ENCODE data around the gene LMNTD2. TPM values are rescaled to one million over a fixed set of nuclear protein-coding genes. Genes with fewer than 3 reads are reported as not detected.
"Not testable (repeated sequence)": the region's sequence is repeated elsewhere in the genome, so short reads cannot be mapped to it uniquely, and the experiment has no call there.

The LMNTD2 gene
- total RNA-seq, 4 donors from 2014 or later, result 7.6 to 20.4 (median 11.2) TPM

DNA sequence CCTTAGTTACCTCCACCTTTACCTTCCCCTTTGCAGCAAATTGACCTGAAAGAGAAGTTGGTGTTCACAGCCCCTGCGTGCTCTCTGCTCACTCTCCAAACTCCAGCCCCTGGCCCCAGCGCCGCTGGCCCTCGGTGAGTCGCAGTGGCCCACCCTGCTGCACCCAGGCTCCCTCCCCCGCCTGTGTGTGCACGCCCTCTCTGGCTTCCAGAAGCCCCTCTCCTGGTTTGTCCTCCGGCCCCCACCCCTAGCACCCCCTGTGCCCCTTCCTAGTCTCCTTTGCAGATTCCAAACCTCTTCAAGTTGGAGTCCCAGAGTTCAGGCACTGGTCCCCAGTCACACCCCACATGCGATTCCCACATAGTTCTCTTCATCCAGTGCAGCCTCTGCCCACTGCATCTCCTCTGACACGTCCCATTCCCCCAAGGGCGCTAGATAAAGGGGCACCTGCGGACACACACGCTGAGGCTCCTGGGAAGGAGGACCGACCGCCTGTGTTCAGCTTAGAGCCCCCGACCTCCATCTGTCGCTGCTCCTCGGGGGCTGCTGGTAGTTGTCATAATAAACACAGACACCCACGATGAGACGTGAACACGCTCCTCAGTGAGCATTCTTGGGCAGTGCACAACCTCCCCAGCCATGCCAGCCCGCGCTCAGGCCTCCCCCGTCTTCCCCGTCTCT is 14.2 kb upstream of the LMNTD2 start:
- intact Hi-C loops (cut with DNase I; ENCODE audit: low total_unique reads), result no loop called here
- WGBS, 2 donors, result 24% methylated on average over 24 to 25 of the region's 25 CpGs
- no peak for DNase-seq (ENCODE audit: low spot score in 2 of 2)
- peak overlapping the region; percentile 44 for H3K4me3 ChIP-seq (ENCODE audit: low read depth, poor library complexity, severe bottlenecking)
- TF ChIP-seq POLR2A (IDR thresholded peaks at IDR 0.05) (no peak), CTCF (IDR thresholded peaks at IDR 0.05) (no peak)

GRCh38 chr11:574031-574570 is 13.6 kb upstream of the LMNTD2 start:
- DNase-seq (ENCODE audit: low spot score in 2 of 2); H3K4me3 ChIP-seq (ENCODE audit: low read depth, poor library complexity, severe bottlenecking); intact Hi-C loops (cut with DNase I; ENCODE audit: low total_unique reads): not testable (repeated sequence)
- WGBS, 2 donors, result 49 to 53% methylated on average over 14 of the region's 14 CpGs

- TF ChIP-seq CTCF (IDR thresholded peaks at IDR 0.05) (no peak), POLR2A (IDR thresholded peaks at IDR 0.05) (no peak)
Measured at GRCh38 chr11:573146-573759, 12.7 kb upstream of the LMNTD2 start.

GRCh38 chr11:571802-572185 is 11.3 kb upstream of the LMNTD2 start:
- DNase-seq (ENCODE audit: low spot score in 2 of 2), result no peak
- WGBS, 2 donors, result 81 to 89% methylated on average over 6 to 8 of the region's 8 CpGs
- TF ChIP-seq CTCF (IDR thresholded peaks at IDR 0.05) (no peak), POLR2A (IDR thresholded peaks at IDR 0.05) (no peak)

More at GRCh38 chr11:573146-573759, 12.7 kb upstream of the LMNTD2 start:
- WGBS, 2 donors, result 87 to 90% methylated on average over 16 of the region's 16 CpGs
- no peak for DNase-seq (ENCODE audit: low spot score in 2 of 2)
- H3K4me3 ChIP-seq (ENCODE audit: low read depth, poor library complexity, severe bottlenecking), result no peak overlapping the region
- intact Hi-C loops (cut with DNase I; ENCODE audit: low total_unique reads), result no loop called here

GRCh38 chr11:569158-569885 is 8.8 kb upstream of the LMNTD2 start:
- peak overlapping the region; percentile 68 for H3K4me3 ChIP-seq (ENCODE audit: low read depth, poor library complexity, severe bottlenecking)
- intact Hi-C loops (cut with DNase I; ENCODE audit: low total_unique reads), result no loop called here
- 22 to 28% methylated on average over 22 to 34 of the region's 36 CpGs for WGBS, 2 donors
- DNase-seq (ENCODE audit: low spot score in 2 of 2), result no peak
- TF ChIP-seq CTCF (IDR thresholded peaks at IDR 0.05) (no peak), POLR2A (IDR thresholded peaks at IDR 0.05) (no peak)

More at GRCh38 chr11:571802-572185, 11.3 kb upstream of the LMNTD2 start:
- H3K4me3 ChIP-seq (ENCODE audit: low read depth, poor library complexity, severe bottlenecking), result no peak overlapping the region
- intact Hi-C loops (cut with DNase I; ENCODE audit: low total_unique reads), result no loop called here
